ENCODE measurements around the gene ORM2.

GRCh38 chr9:114285166-114285867 lies 44.4 kb upstream of the ORM2 start:
- TF ChIP-seq CTCF (conservative IDR thresholded peaks at IDR 0.05 in 1 of 2, IDR thresholded peaks at IDR 0.05 in 1 of 2; ENCODE audit: extremely low read depth in 1 of 2, insufficient read depth in 1 of 2, low read depth in 1 of 2, low read length in 2 of 2) (no peak), EZH2 (IDR thresholded peaks at IDR 0.05; ENCODE audit: borderline replicate concordance, low read length) (no peak)

Measured in mammary epithelial cell (primary cell).